ENCODE measurements around the gene NF1.
A peak's percentile ranks its signal among the peaks of the same experiment; 100 is the strongest.

The NF1 gene

GRCh38 chr17:31387438-31387837 is 292.7 kb downstream of the NF1 start:
- Histone ChIP-seq H3K27ac (ENCODE audit: low read depth, low read length, poor library complexity, severe bottlenecking) (no peak overlapping the region), H3K36me3 (ENCODE audit: insufficient read depth, low read length) (no peaks in the 10 kb centered on the region)

GRCh38 chr17:31388351-31388750 is 293.6 kb downstream of the NF1 start:
- Histone ChIP-seq H2AFZ (ENCODE audit: low read length) (no peak overlapping the region), H3K4me3 (ENCODE audit: low read depth, low read length, poor library complexity, severe bottlenecking) (no peak overlapping the region), H3K4me2 (ENCODE audit: low read length) (no peak overlapping the region), H3F3A (ENCODE audit: insufficient read depth, low read length) (no peaks in the 10 kb centered on the region), H3K9ac (ENCODE audit: low read length) (no peak overlapping the region), H3K79me2 (ENCODE audit: insufficient read depth, low read length) (no peaks in the 10 kb centered on the region), H3K27me3 (ENCODE audit: insufficient read depth, low read length) (peaks cover 4% of the 10 kb centered on the region), H3K9me3 (ENCODE audit: low read length) (no peaks in the 10 kb centered on the region), H4K20me1 (ENCODE audit: insufficient read depth, low read length) (no peaks in the 10 kb centered on the region), H3K36me3 (ENCODE audit: insufficient read depth, low read length) (no peaks in the 10 kb centered on the region), H3K27ac (ENCODE audit: low read depth, low read length, poor library complexity, severe bottlenecking) (no peak overlapping the region), H3K9me2 (ENCODE audit: low read depth, low read length) (no peaks in the 10 kb centered on the region), H3K4me1 (ENCODE audit: insufficient read depth, low read length, severe bottlenecking) (peaks cover 7% of the 10 kb centered on the region)
- no peak for TF ChIP-seq CTCF (IDR thresholded peaks at IDR 0.05; ENCODE audit: low read length)
- no peak for TF ChIP-seq EZH2 (IDR thresholded peaks at IDR 0.05; ENCODE audit: borderline replicate concordance, low read length)

More at GRCh38 chr17:31387438-31387837, 292.7 kb downstream of the NF1 start:
- TF ChIP-seq EZH2 (IDR thresholded peaks at IDR 0.05; ENCODE audit: borderline replicate concordance, low read length) = no peak
- TF ChIP-seq CTCF (IDR thresholded peaks at IDR 0.05; ENCODE audit: low read length) = no peak
- H3K79me2 ChIP-seq (ENCODE audit: insufficient read depth, low read length) = no peaks in the 10 kb centered on the region
- H3K9me2 ChIP-seq (ENCODE audit: low read depth, low read length) = no peaks in the 10 kb centered on the region
- H3K9me3 ChIP-seq (ENCODE audit: low read length) = no peaks in the 10 kb centered on the region
- H3K9ac ChIP-seq (ENCODE audit: low read length) = no peak overlapping the region
- H4K20me1 ChIP-seq (ENCODE audit: insufficient read depth, low read length) = no peaks in the 10 kb centered on the region
- no peak overlapping the region for H3K4me2 ChIP-seq (ENCODE audit: low read length)
- no peaks in the 10 kb centered on the region for H3F3A ChIP-seq (ENCODE audit: insufficient read depth, low read length)
- peaks cover 6% of the 10 kb centered on the region for H3K4me1 ChIP-seq (ENCODE audit: insufficient read depth, low read length, severe bottlenecking)
- H2AFZ ChIP-seq (ENCODE audit: low read length) = no peak overlapping the region
- H3K27me3 ChIP-seq (ENCODE audit: insufficient read depth, low read length) = peaks cover 4% of the 10 kb centered on the region; the same call in 1 of the 2 replicates
- no peak overlapping the region for H3K4me3 ChIP-seq (ENCODE audit: low read depth, low read length, poor library complexity, severe bottlenecking)

GRCh38 chr17:31388770-31389656 is 294.2 kb downstream of the NF1 start:
- Histone ChIP-seq H4K20me1 (ENCODE audit: insufficient read depth, low read length) (no peaks in the 10 kb centered on the region), H3K4me1 (ENCODE audit: insufficient read depth, low read length, severe bottlenecking) (peaks cover 7% of the 10 kb centered on the region), H3K4me3 (ENCODE audit: low read depth, low read length, poor library complexity, severe bottlenecking) (no peak overlapping the region), H3K36me3 (ENCODE audit: insufficient read depth, low read length) (no peaks in the 10 kb centered on the region), H3K79me2 (ENCODE audit: insufficient read depth, low read length) (no peaks in the 10 kb centered on the region), H3K9ac (ENCODE audit: low read length) (no peak overlapping the region), H3K27me3 (ENCODE audit: insufficient read depth, low read length) (peaks cover 4% of the 10 kb centered on the region), H3K9me3 (ENCODE audit: low read length) (no peaks in the 10 kb centered on the region), H3F3A (ENCODE audit: insufficient read depth, low read length) (no peaks in the 10 kb centered on the region), H3K9me2 (ENCODE audit: low read depth, low read length) (no peaks in the 10 kb centered on the region), H3K4me2 (ENCODE audit: low read length) (no peak overlapping the region), H3K27ac (ENCODE audit: low read depth, low read length, poor library complexity, severe bottlenecking) (no peak overlapping the region), H2AFZ (ENCODE audit: low read length) (no peak overlapping the region)
- TF ChIP-seq CTCF (IDR thresholded peaks at IDR 0.05; ENCODE audit: low read length) = peak; percentile 75
- TF ChIP-seq EZH2 (IDR thresholded peaks at IDR 0.05; ENCODE audit: borderline replicate concordance, low read length) = no peak
